Chondrocyte (in vitro differentiated cells): ENCODE results near the gene IPO5. TPM values are rescaled to one million over a fixed set of nuclear protein-coding genes. Genes with fewer than 3 reads are reported as not detected.

Experiments
- DNase-seq: peaks from one replicate; pipeline ENCODE4 v3.0.0; 2021; ENCODE audit warnings: mixed read lengths, low spot score
- H3K27ac Mint-ChIP-seq: one replicate; pipeline ENCODE4 v1.8.0; 2021; ENCODE audit warnings: mild to moderate bottlenecking, moderate library complexity, mixed read lengths; ENCODE audit not compliant: unreplicated experiment
- H3K27me3 Mint-ChIP-seq: 2 replicates; pipeline ENCODE4 v1.8.0; 2021; ENCODE audit warnings: low read depth, mixed read lengths
- H3K36me3 Mint-ChIP-seq: 2 replicates; pipeline ENCODE4 v1.8.0; 2021; ENCODE audit warnings: low read depth, mixed read lengths
- H3K4me1 Mint-ChIP-seq: 2 replicates; pipeline ENCODE4 v1.8.0; 2021; ENCODE audit warnings: low read depth, mild to moderate bottlenecking, mixed read lengths
- H3K4me3 Mint-ChIP-seq: one replicate; pipeline ENCODE4 v1.8.0; 2021; ENCODE audit warnings: mild to moderate bottlenecking, moderate library complexity, mixed read lengths; ENCODE audit not compliant: unreplicated experiment
- H3K9me3 Mint-ChIP-seq: 2 replicates; pipeline ENCODE4 v1.8.0; 2021; ENCODE audit warnings: low read depth, mixed read lengths
- total RNA-seq: library from RNA; stranded (reverse); gene quantifications from 3 replicates; pipeline ENCODE4 v1.2.1, GENCODE V29; 2021
- TF ChIP-seq, protein P1 (sequence below): fragments of 200-600 bp; sonication (generic); IDR thresholded peaks from 2 replicates; pipeline ENCODE4 v1.5.0; 2021; ENCODE audit warnings: antibody characterized with exemption, mild to moderate bottlenecking, moderate library complexity

The IPO5 gene
- total RNA-seq, 1 donor from 2014 or later = 119 TPM

DNA sequence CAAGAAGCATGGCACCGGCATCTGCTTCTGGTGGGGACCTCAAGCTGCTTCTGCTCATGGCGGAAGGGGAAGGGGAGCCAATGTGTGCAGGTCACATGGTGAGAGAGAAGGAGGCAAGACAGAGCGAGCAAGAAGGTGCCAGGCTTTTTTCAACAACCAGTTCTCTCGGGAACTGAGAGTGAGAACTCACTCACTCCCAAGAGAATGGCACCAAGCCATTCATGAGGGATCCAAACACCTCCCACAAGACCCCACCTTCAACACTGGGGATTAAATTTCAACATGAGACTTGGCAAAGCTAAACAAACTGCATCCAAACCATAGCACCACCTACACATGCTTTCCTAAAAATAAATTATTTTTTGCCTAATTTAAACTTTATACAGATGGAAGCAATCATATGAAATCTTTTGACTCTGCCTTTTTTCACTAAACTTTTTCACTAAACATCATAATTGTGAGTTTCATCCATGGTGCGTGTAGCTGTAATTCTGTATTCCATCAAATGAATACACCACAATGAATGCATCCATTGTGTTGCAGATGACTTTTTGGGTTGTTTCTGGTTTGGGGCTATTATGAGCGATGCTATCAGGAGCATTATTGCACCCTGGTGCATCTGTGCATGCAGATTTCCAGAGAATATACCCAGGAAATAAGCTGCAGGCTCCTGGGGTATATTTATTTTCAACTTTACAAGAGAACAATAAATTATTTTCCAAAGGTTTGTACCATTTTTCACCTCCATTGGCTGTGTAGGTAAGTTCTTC is 14.6 kb upstream of the IPO5 start:
- TF ChIP-seq, protein P1, sequence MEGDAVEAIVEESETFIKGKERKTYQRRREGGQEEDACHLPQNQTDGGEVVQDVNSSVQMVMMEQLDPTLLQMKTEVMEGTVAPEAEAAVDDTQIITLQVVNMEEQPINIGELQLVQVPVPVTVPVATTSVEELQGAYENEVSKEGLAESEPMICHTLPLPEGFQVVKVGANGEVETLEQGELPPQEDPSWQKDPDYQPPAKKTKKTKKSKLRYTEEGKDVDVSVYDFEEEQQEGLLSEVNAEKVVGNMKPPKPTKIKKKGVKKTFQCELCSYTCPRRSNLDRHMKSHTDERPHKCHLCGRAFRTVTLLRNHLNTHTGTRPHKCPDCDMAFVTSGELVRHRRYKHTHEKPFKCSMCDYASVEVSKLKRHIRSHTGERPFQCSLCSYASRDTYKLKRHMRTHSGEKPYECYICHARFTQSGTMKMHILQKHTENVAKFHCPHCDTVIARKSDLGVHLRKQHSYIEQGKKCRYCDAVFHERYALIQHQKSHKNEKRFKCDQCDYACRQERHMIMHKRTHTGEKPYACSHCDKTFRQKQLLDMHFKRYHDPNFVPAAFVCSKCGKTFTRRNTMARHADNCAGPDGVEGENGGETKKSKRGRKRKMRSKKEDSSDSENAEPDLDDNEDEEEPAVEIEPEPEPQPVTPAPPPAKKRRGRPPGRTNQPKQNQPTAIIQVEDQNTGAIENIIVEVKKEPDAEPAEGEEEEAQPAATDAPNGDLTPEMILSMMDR = no peak
- Mint-ChIP-seq H3K4me3 (no peak overlapping the region), H3K4me1 (peaks cover 10% of the 10 kb centered on the region), H3K27me3 (no peaks in the 10 kb centered on the region), H3K36me3 (no peaks in the 10 kb centered on the region), H3K9me3 (no peaks in the 10 kb centered on the region), H3K27ac (no peak overlapping the region)
- no peak for DNase-seq

DNA sequence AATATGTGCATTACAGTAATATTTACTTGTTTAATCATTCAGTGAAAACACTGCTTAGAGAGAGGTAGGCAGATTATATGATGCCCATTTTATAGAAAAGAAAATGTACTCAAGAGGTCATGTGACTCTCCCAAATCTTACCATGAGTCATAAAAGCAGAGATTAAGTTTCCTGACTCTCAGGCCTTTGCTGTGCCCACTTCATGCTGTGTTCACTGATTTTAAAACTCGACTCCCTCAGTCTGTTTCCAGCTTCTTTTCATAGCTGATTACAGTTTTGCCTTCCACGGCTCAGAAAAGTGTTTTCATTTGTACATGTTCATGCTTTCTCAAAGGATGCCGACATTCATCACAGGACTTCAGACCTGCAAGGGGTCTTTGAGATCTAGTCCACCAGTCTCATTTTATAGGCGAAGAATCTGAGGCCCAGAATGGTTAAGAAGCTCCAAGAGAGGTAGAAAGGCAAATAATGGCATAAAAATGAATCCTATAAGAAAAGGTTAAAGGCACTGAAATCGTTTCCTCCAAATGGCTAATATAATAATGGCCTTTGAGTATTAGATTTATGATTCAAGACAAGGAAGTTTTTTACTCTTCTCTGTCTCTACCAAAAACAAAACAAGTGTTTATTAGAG is 9.0 kb upstream of the IPO5 start:
- peak overlapping the region; percentile 73 for H3K27ac Mint-ChIP-seq
- no peak for DNase-seq
- TF ChIP-seq, protein P1 = no peak
- no peaks in the 10 kb centered on the region for H3K9me3 Mint-ChIP-seq
- H3K4me3 Mint-ChIP-seq = no peak overlapping the region
- H3K4me1 Mint-ChIP-seq = peaks cover 38% of the 10 kb centered on the region
- H3K36me3 Mint-ChIP-seq = no peaks in the 10 kb centered on the region
- H3K27me3 Mint-ChIP-seq = no peaks in the 10 kb centered on the region

DNA sequence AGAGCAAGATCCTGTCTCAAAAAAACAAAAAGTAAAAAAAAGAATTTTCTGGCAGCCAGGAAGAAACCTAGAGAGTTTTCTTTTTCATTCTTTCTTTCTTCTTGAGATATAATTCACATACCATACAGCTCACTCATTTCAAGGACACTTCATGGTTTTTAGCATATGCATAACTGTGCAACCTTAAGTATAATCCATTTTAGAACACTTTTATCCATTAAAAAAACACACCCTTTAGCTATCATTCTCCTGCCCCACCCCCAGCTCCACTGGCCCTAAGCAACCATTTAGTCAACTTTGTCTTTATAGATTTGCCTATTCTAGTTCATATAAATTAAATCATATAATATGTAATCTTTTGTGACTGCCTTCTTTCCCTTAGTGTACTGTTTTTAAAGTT is 8.1 kb upstream of the IPO5 start:
- Mint-ChIP-seq H3K4me1 (peaks cover 41% of the 10 kb centered on the region), H3K36me3 (peaks cover 2% of the 10 kb centered on the region), H3K4me3 (no peak overlapping the region), H3K9me3 (peaks cover 2% of the 10 kb centered on the region), H3K27me3 (no peaks in the 10 kb centered on the region), H3K27ac (peak overlapping the region; percentile 73)
- no peak for DNase-seq
- TF ChIP-seq, protein P1 = no peak

DNA sequence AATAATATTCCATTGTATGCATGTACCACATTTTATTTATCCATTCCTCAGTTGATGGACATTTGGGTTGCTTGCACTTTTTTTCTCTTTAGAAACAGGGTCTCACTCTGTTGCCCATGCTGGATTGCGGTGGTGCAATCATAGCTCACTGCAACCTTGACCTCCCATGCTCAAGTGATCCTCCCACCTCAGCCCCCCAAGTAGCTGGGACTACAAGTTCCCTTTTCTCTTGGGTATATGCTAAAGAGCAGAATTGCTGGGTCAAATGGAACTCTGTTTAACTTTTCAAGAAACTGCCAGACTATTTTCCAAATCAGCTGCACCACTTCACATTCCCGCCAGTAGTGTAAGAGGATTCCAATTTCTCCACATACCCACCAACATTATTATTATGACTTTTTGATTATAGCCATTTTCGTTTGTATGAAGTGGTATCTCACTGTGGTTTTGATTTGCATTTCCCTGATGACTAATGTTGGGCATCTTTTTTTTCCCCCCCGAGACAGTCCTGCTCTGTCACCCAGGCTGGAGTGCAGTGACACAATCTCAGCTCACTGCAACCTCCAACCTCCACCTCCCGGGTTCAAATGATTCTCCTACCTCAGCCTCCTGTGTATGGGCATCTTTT is 7.6 kb upstream of the IPO5 start:
- TF ChIP-seq, protein P1 = peak; percentile 39
- peaks cover 2% of the 10 kb centered on the region for H3K36me3 Mint-ChIP-seq
- H3K27ac Mint-ChIP-seq = peak overlapping the region; percentile 73

DNA sequence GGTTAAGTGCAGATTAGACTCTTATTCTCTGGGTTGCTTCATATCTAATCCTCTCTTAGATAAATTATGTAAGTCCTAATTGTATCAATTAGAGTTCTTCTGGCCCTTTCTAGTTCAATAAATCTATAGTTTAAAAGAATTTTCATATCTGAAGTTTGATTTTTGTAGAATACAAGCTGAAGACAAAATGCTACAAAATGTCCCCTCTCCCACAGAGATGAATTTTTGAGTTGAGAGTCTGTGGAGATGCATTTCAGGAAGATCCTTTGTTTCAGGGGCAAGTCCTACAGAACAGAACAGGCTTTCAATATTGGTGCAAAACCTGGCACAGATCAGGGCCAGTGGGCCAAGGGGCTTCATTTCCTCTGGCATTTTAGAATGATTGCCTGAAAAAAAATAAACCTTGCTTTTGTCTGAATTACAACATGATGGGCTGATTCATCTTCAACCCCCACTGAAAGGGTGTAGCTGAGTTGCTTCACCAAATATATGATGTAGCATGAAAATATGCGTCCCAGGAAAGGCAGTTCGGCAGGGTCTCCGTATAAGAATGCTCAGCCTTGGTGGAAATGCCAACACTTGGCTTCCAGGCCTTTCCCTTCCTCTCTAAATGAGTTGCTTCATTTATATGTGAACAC is 6.4 kb upstream of the IPO5 start:
- no peak for DNase-seq
- Mint-ChIP-seq H3K27me3 (no peaks in the 10 kb centered on the region), H3K36me3 (peaks cover 2% of the 10 kb centered on the region), H3K4me1 (peaks cover 41% of the 10 kb centered on the region), H3K4me3 (no peak overlapping the region), H3K9me3 (peaks cover 2% of the 10 kb centered on the region), H3K27ac (peak overlapping the region; percentile 39)
- TF ChIP-seq, protein P1 = no peak

More for the DNA sequence above, 7.6 kb upstream of the IPO5 start:
- DNase-seq = no peak
- Mint-ChIP-seq H3K4me1 (peaks cover 41% of the 10 kb centered on the region), H3K27me3 (no peaks in the 10 kb centered on the region), H3K9me3 (peaks cover 2% of the 10 kb centered on the region), H3K4me3 (no peak overlapping the region)
